Activated T-helper 17 cell treated with anti-CD3 and anti-CD28 coated beads, Interleukin-2, amount 50 U/mL, for 72 hours (primary cell): ENCODE data around the gene EBLN2. TPM values are rescaled to one million over a fixed set of nuclear protein-coding genes. Genes with fewer than 3 reads are reported as not detected.

Experiments used
- ATAC-seq: fragments of 150-1000 bp; cut with Tn5 transposase; replicated peaks from 2 replicates; pipeline ENCODE4 v1.10.0; 2021; ENCODE audit warnings: mild to moderate bottlenecking, moderate library complexity
- H3K27ac Mint-ChIP-seq: one replicate; pipeline ENCODE4 v1.8.0; 2022; ENCODE audit warnings: mixed read lengths
- H3K27me3 Mint-ChIP-seq: one replicate; pipeline ENCODE4 v1.8.0; 2022; ENCODE audit warnings: mixed read lengths
- H3K36me3 Mint-ChIP-seq: one replicate; pipeline ENCODE4 v1.8.0; 2022; ENCODE audit warnings: low read depth, mild to moderate bottlenecking, mixed read lengths
- H3K4me1 Mint-ChIP-seq: one replicate; pipeline ENCODE4 v1.8.0; 2022; ENCODE audit warnings: mixed read lengths
- H3K4me3 Mint-ChIP-seq: one replicate; pipeline ENCODE4 v1.8.0; 2022; ENCODE audit warnings: mild to moderate bottlenecking, mixed read lengths
- H3K9me3 Mint-ChIP-seq: one replicate; pipeline ENCODE4 v1.8.0; 2022; ENCODE audit warnings: mixed read lengths
- total RNA-seq, 2 donors: library from RNA; stranded (reverse); gene quantifications; one replicate each; pipeline ENCODE4 v1.2.3, GENCODE V29; 2022

Gene EBLN2
- total RNA-seq = 1 to 10 TPM; 8.2 to 9.8 TPM

DNA sequence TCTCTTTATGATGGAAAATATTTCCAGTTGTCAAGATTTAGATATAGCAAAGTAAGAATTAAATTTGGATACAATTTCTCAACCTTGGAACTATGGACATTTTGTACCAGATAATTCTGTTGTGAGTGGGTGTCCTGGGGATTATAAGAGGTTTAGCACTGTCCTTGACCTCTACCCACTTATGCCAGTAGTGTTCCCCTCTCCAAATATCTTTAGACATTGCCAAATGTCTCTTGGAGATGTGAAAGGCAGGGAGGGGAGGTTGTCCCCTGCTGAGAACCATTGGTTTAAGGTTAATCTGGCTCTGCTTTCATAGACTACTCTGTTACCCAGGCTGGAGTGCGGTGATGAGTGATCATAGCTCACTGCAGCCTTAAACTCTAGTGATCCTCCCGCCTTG is at the start of gene EBLN2:
TSS of gene EBLN2 (plus strand) at position 244 of the 400 bp plus-strand sequence. CDS start 423 bp downstream, outside the sequence.
- ATAC-seq = no peak
- Mint-ChIP-seq H3K4me1 (peaks cover 5% of the 10 kb centered on the region), H3K4me3 (no peak within 1 kb of the TSS), H3K36me3 (peaks cover 90% of the 10 kb centered on the region), H3K9me3 (no peaks in the 10 kb centered on the region), H3K27me3 (no peaks in the 10 kb centered on the region), H3K27ac (no peak within 1 kb of the TSS)

DNA sequence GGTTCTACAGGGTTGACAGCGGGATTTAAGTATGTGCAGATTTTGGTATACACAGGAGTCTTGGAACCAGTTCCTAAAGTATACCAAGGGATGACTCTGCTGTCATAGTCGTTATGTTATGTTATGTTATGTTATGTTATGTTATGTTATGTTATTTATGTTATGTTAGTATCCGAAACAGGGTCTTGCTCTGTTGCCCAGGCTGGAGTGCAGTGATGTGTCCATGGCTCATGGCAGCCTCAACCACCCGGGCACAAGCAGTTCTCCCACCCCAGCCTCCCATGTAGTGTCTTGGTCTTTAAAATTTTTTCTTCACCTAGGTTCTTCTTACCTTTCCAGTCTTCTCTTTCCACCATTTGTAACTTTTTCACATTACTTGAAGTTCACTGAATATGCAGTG is 43.2 kb upstream of the EBLN2 start:
- H3K36me3 Mint-ChIP-seq = peaks cover 77% of the 10 kb centered on the region
- H3K4me1 Mint-ChIP-seq = peaks cover 32% of the 10 kb centered on the region
- peak overlapping the region; percentile 28 for H3K27ac Mint-ChIP-seq
- no peaks in the 10 kb centered on the region for H3K27me3 Mint-ChIP-seq
- no peaks in the 10 kb centered on the region for H3K9me3 Mint-ChIP-seq
- peak overlapping the region; percentile 36 for H3K4me3 Mint-ChIP-seq
- peak; percentile 4 for ATAC-seq

DNA sequence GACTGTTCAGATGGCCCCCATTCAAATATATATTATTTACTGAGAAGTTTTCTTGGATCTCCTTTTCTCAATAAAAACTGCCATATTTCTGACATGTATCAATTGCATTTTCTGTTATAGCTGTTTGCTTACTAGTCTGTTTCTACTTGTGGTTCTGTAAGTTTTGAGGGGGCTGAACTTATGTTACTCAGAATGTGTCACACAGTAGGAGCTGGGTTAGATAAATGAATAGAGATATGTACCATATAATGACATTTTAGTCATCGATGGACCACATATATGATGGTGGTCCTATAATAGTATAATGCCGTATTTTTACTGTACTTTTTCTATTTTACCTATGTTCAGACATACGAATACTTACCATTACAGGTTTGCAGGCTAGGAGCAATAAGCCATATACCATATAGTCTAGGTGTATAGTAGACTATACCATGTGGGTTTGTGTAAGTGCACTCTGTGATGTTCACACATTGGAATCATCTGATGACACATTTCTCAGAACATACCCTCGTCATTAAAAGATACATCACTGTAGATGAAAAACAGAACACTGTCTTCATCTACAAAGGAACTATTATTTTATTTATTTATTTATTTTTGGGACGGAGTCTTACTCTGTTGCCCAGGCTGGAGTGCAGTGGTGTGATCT is 42.5 kb upstream of the EBLN2 start:
- H3K4me1 Mint-ChIP-seq = peaks cover 32% of the 10 kb centered on the region
- ATAC-seq = peak; percentile 88
- peak overlapping the region; percentile 28 for H3K27ac Mint-ChIP-seq

DNA sequence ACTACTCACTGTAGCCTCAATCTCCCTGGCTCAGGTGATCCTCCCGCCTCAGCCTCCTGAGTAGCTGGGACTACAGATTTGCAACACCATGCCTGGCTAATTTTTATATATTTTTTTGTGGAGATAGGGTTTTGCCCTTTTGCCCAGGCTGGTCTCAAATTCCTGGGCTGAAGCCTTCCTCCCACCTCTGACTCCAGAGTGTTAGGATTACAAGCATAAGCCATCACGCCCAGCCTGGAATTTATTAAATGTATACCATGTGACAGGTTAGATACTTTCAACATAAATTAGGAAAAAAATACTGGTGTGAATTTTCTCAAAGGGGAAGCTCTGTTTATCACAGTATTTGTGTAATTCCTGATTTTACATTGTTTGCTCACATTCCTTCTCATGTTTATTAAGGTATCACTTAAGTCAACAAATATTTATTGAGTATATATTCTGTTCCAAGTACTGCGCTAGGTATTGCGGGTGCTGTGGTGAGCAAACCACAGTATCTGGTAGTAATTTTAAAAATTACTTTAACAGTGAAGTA is 40.1 kb upstream of the EBLN2 start:
- ATAC-seq = no peak
- Mint-ChIP-seq H3K36me3 (peaks cover 51% of the 10 kb centered on the region), H3K4me3 (peak overlapping the region; percentile 16), H3K4me1 (peaks cover 52% of the 10 kb centered on the region), H3K27ac (peak overlapping the region; percentile 10), H3K27me3 (no peaks in the 10 kb centered on the region), H3K9me3 (no peaks in the 10 kb centered on the region)

More for the DNA sequence above, 42.5 kb upstream of the EBLN2 start:
- Mint-ChIP-seq H3K9me3 (no peaks in the 10 kb centered on the region), H3K27me3 (no peaks in the 10 kb centered on the region), H3K36me3 (peaks cover 74% of the 10 kb centered on the region), H3K4me3 (peak overlapping the region; percentile 36)

DNA sequence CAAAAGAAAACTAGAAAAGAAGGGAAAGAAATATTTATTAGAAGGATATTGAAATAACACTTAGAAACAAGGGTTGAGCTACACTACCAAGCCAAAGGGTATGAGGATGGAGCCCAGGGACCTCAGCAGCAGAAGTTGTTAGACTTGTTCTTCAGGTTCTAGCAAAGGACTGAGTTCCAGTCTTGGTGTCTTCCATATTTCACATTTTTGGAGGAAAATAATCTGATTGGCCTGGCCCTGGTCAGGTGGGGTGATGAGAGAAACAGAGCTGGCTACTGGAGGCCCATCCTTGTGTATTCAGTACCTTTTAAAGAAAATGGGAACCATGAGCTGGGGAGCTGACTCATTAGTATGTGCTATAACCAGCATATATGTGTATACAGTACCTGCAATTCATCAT is 36.6 kb upstream of the EBLN2 start:
- H3K9me3 Mint-ChIP-seq = peaks cover 3% of the 10 kb centered on the region
- no peak overlapping the region for H3K27ac Mint-ChIP-seq
- peaks cover 39% of the 10 kb centered on the region for H3K36me3 Mint-ChIP-seq
- peaks cover 49% of the 10 kb centered on the region for H3K4me1 Mint-ChIP-seq
- H3K27me3 Mint-ChIP-seq = no peaks in the 10 kb centered on the region
- no peak for ATAC-seq
- H3K4me3 Mint-ChIP-seq = no peak overlapping the region

DNA sequence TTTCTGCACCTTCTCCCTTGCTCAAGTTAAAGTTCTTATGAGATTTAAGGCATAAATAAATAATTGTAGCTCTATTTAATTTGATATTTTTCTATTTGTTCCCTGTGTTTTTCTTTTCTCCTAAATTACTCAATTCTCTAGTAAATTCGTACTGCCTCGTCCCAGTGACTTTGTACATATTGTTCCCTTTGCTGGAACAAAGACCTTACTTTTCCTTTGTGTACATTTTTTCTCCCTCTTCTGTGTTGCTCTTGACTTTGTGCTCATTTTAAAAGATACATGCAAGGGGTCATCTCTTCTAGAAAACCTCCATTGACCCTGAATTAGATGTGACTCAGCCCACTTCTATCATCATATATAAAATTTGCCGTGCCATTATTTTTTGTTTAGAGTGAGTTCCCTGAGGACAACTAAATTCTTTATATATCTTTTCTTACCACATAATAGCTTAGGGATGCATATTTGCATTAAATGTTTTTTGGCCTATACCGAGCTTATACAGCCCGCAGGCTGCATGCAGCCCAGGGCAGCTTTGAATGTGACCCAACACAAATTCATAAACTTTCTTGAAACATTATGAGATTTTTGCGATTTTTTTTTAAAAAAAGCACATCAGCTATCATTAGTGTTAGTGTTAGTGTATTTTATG is 35.2 kb upstream of the EBLN2 start:
- H3K4me3 Mint-ChIP-seq = no peak overlapping the region
- peaks cover 3% of the 10 kb centered on the region for H3K9me3 Mint-ChIP-seq
- H3K4me1 Mint-ChIP-seq = peaks cover 48% of the 10 kb centered on the region
- ATAC-seq = no peak
- no peaks in the 10 kb centered on the region for H3K27me3 Mint-ChIP-seq
- H3K27ac Mint-ChIP-seq = no peak overlapping the region
- H3K36me3 Mint-ChIP-seq = peaks cover 42% of the 10 kb centered on the region

DNA sequence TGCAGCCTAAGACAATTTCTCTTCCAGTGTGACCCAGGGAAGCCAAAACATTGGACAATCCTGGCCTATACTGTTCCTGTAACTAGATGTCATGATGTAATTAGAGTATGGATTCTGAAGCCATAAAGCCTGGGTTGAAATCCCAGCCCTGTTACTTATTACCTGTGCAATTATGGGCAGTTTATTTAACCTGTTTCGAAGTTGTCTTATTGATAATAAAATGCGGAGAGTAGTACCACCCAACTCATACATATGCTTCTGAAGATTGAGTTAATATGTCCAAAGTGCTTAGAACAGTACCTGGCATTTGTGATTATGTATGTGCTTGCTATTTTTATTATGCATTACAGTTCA is 34.7 kb upstream of the EBLN2 start:
- no peak for ATAC-seq
- peaks cover 48% of the 10 kb centered on the region for H3K4me1 Mint-ChIP-seq

DNA sequence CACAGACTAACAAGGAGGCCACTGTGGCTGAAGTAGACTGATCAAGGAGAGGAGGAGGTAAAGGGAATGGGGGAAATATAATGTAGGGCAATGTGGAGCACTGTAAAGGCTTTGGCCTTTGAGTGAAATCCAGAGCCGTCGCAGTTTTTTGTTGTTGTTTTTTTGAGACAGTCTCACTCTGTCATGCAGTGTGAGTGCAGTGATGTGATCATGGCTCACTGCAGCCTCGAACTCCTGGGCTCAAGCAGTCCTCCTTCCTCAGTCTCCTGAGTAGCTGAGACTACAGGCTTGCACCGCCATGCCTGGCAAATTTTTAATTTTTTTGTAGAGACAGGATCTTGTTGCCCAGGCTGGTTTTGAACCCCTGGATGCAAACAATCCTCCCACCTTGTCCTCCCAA is 32.7 kb upstream of the EBLN2 start:
- Mint-ChIP-seq H3K27me3 (no peaks in the 10 kb centered on the region), H3K4me3 (peak overlapping the region; percentile 47), H3K36me3 (peaks cover 37% of the 10 kb centered on the region), H3K27ac (peak overlapping the region; percentile 46), H3K4me1 (peaks cover 55% of the 10 kb centered on the region), H3K9me3 (peaks cover 3% of the 10 kb centered on the region)
- peak; percentile 57 for ATAC-seq

More for the DNA sequence above, 34.7 kb upstream of the EBLN2 start:
- peaks cover 38% of the 10 kb centered on the region for H3K36me3 Mint-ChIP-seq
- H3K27me3 Mint-ChIP-seq = no peaks in the 10 kb centered on the region
- peaks cover 3% of the 10 kb centered on the region for H3K9me3 Mint-ChIP-seq
- H3K27ac Mint-ChIP-seq = no peak overlapping the region
- no peak overlapping the region for H3K4me3 Mint-ChIP-seq

DNA sequence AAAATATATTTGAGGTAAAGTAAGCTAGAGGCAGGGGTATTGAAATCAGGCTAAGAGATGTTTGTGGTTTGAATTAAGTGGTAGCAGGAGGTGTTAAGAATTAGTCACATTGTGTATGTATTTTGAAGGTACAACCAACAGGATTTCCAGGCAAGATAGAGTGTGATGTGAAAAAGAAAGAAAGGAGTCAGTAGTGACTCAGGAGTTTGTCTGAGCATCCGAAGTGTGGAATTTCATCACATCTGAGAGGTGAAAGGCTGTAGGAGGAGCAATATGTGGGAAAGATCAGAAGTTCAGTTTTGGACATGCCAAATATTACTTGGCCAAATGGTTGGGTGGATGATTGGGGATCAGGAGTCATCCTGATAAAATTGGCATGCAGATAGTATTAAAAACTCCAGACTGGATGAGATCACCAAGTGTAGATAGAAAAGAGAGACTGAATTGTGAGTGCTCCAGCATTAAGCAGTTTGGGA is 32.1 kb upstream of the EBLN2 start:
- peak overlapping the region; percentile 46 for H3K27ac Mint-ChIP-seq
- peak; percentile 94 for ATAC-seq
- H3K9me3 Mint-ChIP-seq = peaks cover 3% of the 10 kb centered on the region
- H3K4me1 Mint-ChIP-seq = peaks cover 57% of the 10 kb centered on the region
- peak overlapping the region; percentile 47 for H3K4me3 Mint-ChIP-seq
- H3K36me3 Mint-ChIP-seq = peaks cover 42% of the 10 kb centered on the region
- no peaks in the 10 kb centered on the region for H3K27me3 Mint-ChIP-seq

DNA sequence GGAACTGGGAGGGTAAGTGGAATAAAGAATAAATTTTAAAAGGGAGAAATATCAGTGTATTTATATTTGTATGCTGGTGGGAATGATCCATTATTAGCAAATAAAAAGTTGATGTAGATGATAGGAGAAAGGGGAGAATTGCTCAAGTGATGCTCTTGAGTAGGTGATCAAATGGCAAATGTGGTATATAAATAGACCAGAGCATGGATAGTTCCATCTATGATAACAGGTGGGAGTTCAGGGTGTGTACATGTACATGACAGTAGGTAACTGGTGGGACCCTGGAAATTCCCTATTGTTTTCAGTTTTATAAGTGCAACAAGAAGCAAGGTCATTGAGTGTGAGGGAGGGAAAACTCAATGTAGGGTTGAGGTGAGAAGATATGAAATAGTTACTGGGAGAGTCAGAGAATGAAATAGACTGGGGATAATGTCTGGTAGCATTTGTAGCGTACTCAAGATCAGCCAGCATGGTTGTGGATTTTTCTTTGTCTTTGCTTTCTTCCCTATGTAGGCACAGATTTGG is 31.3 kb upstream of the EBLN2 start:
- no peak for ATAC-seq
- Mint-ChIP-seq H3K4me1 (peaks cover 56% of the 10 kb centered on the region), H3K27ac (peak overlapping the region; percentile 46), H3K27me3 (no peaks in the 10 kb centered on the region), H3K9me3 (peaks cover 3% of the 10 kb centered on the region), H3K36me3 (peaks cover 49% of the 10 kb centered on the region), H3K4me3 (peak overlapping the region; percentile 47)

DNA sequence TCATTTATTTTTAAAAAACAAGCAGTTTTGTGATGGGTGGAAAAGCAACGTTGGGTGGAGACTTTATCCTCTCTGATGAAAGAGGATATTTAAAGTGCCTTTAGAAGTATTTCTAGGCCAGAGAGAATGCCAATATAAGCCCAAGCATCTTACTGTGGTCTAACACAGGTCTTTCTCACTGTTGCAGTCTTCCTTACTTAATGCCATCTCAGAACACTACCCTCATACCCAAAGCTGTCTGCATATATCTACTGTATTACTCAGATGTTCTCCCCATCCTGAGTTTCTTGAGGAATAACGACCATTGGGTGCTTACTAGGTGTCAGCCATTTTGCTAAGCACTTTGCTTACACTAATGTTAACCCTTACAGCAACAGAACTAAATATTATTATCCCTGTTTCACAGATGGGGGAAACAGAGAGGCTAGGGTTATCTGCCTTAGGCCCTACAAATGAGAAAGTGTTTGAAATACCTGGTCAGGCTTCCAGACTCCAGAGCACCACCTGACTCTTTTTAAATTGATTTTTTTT is 29.8 kb upstream of the EBLN2 start:
- ATAC-seq = no peak
- peaks cover 3% of the 10 kb centered on the region for H3K9me3 Mint-ChIP-seq
- H3K36me3 Mint-ChIP-seq = peaks cover 60% of the 10 kb centered on the region
- H3K4me3 Mint-ChIP-seq = no peak overlapping the region
- H3K27me3 Mint-ChIP-seq = no peaks in the 10 kb centered on the region
- no peak overlapping the region for H3K27ac Mint-ChIP-seq
- peaks cover 51% of the 10 kb centered on the region for H3K4me1 Mint-ChIP-seq

DNA sequence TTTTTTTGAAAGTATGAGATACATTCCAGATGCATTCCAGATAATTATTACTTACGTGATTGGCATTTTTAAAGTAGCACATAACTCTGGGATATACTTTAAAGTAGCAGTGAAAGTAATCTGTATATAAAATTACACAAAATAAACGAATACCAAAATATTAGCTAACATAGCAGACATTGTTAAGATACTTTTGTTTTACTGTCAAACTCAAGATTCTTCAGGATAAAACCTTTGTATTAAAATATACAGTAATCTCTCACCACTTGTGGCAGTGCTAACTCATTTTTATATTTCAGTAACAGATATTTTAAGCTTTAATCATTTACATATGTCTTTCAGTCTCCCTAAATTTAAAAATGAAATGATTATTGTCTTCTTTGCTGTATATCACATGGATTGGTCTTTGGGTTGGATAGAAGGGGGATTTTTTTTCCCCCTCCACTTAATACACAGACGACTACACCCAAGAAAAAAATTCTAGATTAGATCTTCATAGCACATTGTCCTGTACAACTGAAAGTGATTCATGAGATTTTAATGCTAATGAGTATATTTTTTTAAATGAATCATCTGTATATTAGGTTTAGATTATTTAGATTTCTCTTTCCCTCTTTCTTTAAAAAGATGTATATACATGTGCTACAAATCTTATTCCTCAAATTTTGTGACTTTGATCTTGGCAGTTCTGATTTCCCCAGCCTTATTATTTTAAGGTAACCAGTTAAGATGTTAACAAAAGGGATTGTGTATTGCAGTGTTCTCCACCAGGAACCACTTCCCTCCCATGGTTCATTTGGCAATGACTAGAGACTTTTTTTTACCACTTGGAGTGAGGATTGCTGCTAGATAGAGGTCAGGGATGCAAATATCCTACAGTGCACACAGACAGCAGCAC is 24.5 kb upstream of the EBLN2 start:
- no peaks in the 10 kb centered on the region for H3K27me3 Mint-ChIP-seq
- peak overlapping the region; percentile 45 for H3K4me3 Mint-ChIP-seq
- ATAC-seq = peak; percentile 44
- H3K9me3 Mint-ChIP-seq = no peaks in the 10 kb centered on the region
- H3K4me1 Mint-ChIP-seq = peaks cover 52% of the 10 kb centered on the region
- peaks cover 68% of the 10 kb centered on the region for H3K36me3 Mint-ChIP-seq
- peak overlapping the region; percentile 31 for H3K27ac Mint-ChIP-seq

DNA sequence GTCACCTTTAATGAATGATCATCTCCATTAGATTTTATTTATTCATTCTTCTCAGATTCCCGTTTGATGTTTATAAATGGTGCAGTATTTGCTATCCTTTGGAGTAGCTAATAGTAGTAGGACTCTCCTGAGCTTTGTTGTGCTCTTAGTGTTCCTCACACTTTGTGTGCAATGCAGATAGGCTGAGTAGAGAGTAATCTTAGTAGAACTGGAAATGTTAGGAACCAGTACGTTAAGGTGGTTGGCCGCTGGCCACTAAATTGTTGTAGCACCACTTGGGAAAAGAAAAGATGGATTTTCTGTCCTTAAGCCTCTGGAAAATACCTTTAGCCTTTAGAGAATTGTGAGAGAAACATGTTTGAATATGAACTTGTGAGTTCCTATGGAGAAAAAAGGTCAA is 19.9 kb upstream of the EBLN2 start:
- Mint-ChIP-seq H3K4me1 (peaks cover 47% of the 10 kb centered on the region), H3K4me3 (peak overlapping the region; percentile 62), H3K27me3 (no peaks in the 10 kb centered on the region), H3K36me3 (peaks cover 42% of the 10 kb centered on the region), H3K9me3 (no peaks in the 10 kb centered on the region), H3K27ac (peak overlapping the region; percentile 81)
- no peak for ATAC-seq

DNA sequence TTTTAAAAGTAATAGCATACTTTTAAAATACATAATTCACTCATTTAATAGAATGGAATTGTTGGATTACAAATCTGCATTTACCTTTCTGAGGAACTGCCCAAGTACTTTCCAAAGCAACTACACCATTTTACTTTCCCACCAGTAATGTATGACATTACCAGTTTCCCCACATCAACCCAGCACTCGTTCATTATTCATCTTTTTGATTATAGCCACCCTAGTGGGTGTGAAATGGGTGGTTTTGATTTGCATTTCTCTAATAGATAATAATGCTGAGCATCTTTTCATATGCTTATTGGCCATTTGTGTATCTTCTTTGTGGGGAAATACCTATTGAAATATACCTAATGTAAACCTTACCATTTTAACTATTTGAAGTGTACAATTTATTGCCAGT is 18.0 kb upstream of the EBLN2 start:
- Mint-ChIP-seq H3K4me1 (peaks cover 36% of the 10 kb centered on the region), H3K4me3 (peak overlapping the region; percentile 10), H3K36me3 (peaks cover 46% of the 10 kb centered on the region), H3K27ac (no peak overlapping the region), H3K9me3 (no peaks in the 10 kb centered on the region), H3K27me3 (no peaks in the 10 kb centered on the region)
- ATAC-seq = no peak
